BJ (cell line): ENCODE results near the gene ESYT3. TPM values are rescaled to one million over a fixed set of nuclear protein-coding genes. Genes with fewer than 3 reads are reported as not detected.
"Not testable (repeated sequence)": the region's sequence is repeated elsewhere in the genome, so short reads cannot be mapped to it uniquely, and the experiment has no call there.

Source experiments
- CTCF ChIA-PET: fragments of 350-600 bp; formaldehyde crosslinking; extraction: SDS; loops from one replicate; lab custom pipeline; 2021; ENCODE audit warnings: antibody characterized with exemption, inconsistent platforms; lab: Yijun Ruan, JAX
- POLR2A ChIA-PET: fragments of 300-600 bp; sonication (Branson Sonifier 250); formaldehyde crosslinking; extraction: SDS; loops from one replicate; lab custom pipeline; 2021; ENCODE audit warnings: antibody characterized with exemption; lab: Charles Lee
- DNase-seq: peaks from one replicate; pipeline ENCODE4 v3.0.0-alpha.2; 2011; ENCODE audit warnings: low read depth
- H3K27me3 ChIP-seq: 2 replicates; pipeline ENCODE4 v1.6.0; 2011; ENCODE audit warnings: low read length; ENCODE audit not compliant: control insufficient read depth, insufficient read depth
- H3K36me3 ChIP-seq: 2 replicates; pipeline ENCODE4 v1.5.1; 2011; ENCODE audit warnings: low read length; ENCODE audit not compliant: control insufficient read depth, insufficient read depth
- H3K4me3 ChIP-seq: 2 replicates; pipeline ENCODE4 v1.5.1; 2011; ENCODE audit warnings: low read depth, mild to moderate bottlenecking, control low read depth, low read length
- polyA plus RNA-seq: library from polyadenylated mRNA; depleted of rRNA; stranded (reverse); fragments of >200 nt; gene quantifications from 2 replicates; pipeline ENCODE4 v1.2.3, GENCODE V29; 2011
- TF ChIP-seq, protein P1 (sequence below): IDR thresholded peaks from 2 replicates; pipeline ENCODE4 v1.5.1; 2011; ENCODE audit warnings: low read depth, mild to moderate bottlenecking, control low read depth, inconsistent platforms, low read length, moderate library complexity; ENCODE audit not compliant: insufficient read depth

The ESYT3 gene
- polyA plus RNA-seq, 1 experiment = 0.09 TPM

DNA sequence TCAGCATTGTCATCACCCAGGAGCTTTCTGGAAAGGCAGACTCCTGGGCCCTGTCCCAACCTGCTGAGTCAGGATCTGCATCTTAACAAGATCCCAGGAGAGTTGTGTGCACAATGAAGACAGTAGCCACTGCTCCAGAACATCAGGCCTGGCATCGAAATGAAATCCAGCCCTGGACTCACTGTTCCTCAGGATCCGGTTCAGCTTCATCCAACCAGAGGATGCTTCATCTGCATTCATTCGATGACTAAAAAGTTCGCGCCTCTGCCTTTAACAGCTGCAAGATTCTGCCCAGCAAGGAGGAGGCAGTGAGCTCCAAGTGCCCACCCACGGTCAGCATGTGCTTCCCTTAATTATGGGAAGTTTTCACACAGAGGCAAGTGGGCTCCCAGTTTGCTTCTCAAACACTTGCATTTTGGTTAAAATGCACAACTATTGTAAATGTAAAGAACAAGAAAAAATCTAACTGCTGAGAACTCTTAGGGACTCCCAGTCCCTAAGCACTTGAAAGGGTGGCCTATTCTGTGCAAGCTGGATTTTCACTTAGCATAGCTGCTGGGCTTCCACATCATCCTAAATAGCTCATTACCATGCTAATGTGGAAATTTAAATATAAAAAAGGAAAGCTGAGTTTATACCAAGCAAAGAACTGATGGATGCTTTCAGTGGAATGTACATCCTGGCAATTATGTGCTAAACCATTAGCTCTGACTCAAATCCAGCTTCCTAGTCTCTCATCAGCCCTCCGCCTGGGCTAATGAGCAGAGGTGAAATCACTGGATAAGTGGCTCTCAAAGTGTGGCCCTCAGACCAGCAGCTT lies 25.5 kb upstream of the ESYT3 start:
- Histone ChIP-seq H3K27me3 (no peaks in the 10 kb centered on the region), H3K36me3 (peaks cover 5% of the 10 kb centered on the region; the same call in 1 of the 2 replicates), H3K4me3 (no peak overlapping the region)
- TF ChIP-seq, protein P1, sequence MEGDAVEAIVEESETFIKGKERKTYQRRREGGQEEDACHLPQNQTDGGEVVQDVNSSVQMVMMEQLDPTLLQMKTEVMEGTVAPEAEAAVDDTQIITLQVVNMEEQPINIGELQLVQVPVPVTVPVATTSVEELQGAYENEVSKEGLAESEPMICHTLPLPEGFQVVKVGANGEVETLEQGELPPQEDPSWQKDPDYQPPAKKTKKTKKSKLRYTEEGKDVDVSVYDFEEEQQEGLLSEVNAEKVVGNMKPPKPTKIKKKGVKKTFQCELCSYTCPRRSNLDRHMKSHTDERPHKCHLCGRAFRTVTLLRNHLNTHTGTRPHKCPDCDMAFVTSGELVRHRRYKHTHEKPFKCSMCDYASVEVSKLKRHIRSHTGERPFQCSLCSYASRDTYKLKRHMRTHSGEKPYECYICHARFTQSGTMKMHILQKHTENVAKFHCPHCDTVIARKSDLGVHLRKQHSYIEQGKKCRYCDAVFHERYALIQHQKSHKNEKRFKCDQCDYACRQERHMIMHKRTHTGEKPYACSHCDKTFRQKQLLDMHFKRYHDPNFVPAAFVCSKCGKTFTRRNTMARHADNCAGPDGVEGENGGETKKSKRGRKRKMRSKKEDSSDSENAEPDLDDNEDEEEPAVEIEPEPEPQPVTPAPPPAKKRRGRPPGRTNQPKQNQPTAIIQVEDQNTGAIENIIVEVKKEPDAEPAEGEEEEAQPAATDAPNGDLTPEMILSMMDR = no peak
- POLR2A ChIA-PET = no interaction called here
- CTCF ChIA-PET = interaction anchor here (0.7 to 4.7 kb wide), 8 partner anchors 9 to 506 kb away, joined by 3 to 27 read pairs (median 5); no protein-coding TSS in a partner anchor
- DNase-seq = no peak

DNA sequence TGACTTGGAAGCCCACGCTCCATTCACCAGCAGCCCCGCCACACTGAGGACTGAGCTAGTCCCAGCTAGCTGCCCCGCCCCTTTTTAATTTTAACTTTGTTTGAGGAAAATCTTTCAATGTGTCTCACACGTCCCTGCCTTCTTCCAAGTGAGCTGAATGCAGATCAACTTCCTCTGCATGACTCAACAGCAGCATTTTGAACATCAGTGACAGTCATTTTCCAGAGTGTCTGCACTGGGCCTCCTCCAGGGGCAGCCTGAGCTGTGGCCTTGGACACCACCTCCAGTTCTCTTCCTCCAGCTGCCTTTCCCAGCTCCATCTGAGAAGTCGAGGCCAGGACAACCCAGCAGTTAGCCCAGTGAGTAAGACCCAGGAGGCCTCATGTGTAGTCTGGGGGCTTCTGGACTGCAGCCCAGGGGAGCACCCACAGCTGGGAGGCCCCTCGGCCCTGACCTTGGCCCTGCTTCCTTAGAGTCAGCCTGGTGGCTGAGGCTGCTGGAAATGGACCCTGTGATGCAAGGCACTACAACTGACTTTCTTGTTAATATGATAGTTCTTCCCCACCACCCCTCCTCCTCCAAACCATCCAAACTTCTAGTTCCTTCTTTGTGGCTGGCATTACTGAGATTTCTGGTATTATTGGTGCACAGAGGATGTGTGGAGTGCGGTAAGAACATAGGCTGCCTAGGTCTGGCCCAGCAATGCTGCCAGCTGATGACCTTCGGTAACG lies 21.4 kb upstream of the ESYT3 start:
- Histone ChIP-seq H3K27me3 (no peaks in the 10 kb centered on the region), H3K36me3 (no peaks in the 10 kb centered on the region), H3K4me3 (no peak overlapping the region)
- ChIA-PET CTCF (interaction anchor here (0.9 to 3.4 kb wide), 9 partner anchors 10 to 510 kb away, joined by 3 to 10 read pairs (median 4); no protein-coding TSS in a partner anchor), POLR2A (no interaction called here)
- TF ChIP-seq, protein P1 = no peak
- DNase-seq = no peak

DNA sequence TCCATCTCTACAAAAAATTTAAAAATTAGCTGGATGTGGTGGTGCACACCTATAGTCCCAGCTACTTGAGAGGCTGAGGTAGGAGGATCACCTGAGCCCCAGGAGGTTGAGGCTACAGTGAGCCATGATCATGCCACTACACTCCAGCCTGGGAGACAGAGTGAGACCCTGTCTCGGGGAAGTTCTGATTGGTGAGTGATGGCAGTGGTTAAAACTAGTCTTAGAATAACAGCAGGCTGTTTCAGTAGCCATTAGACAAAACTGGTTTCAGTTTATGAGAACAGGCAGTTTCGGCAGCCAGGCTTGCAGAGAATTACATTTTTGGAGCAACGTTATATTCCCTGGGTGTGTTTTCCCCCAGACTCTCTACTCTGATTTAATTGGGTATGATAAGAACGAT lies 18.2 kb upstream of the ESYT3 start:
- POLR2A ChIA-PET = not testable (repeated sequence)

DNA sequence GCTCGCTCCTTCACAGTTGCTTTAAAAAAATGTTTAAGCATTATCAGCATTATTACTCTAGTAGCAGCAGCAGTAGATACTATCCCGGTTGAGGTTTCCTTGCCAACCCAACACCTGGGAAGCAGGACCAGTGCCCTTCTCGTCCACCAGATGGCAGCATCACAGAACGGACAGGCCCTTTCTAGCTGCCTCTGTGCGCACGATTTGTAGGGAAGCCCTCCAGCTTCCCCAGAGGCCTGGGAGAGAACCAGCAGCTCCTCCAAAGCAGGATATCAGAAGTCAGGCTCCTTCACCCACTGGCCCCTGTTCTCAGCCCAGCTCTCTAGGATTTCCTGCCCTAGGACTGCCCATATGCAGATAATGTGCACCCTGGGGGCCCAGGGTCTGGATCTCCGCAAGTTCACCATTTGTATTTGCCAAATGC lies 16.8 kb upstream of the ESYT3 start:
- no peak for DNase-seq
- POLR2A ChIA-PET = no interaction called here
- no peak overlapping the region for H3K4me3 ChIP-seq
- no peaks in the 10 kb centered on the region for H3K27me3 ChIP-seq
- TF ChIP-seq, protein P1 = peak; percentile 98
- CTCF ChIA-PET = interaction anchor here (0.6 to 6.9 kb wide), 36 partner anchors 9 to 517 kb away, joined by 3 to 78 read pairs (median 5); partner anchors contain the start of genes CEP70 and ESYT3
- no peaks in the 10 kb centered on the region for H3K36me3 ChIP-seq

More for the DNA sequence above, 18.2 kb upstream of the ESYT3 start:
- H3K27me3 ChIP-seq, DNase-seq, H3K36me3 ChIP-seq, H3K4me3 ChIP-seq: not testable (repeated sequence)
- CTCF ChIA-PET = interaction anchor here (1.0 to 6.9 kb wide), 10 partner anchors 9 to 507 kb away, joined by 3 to 78 read pairs (median 15); no protein-coding TSS in a partner anchor

DNA sequence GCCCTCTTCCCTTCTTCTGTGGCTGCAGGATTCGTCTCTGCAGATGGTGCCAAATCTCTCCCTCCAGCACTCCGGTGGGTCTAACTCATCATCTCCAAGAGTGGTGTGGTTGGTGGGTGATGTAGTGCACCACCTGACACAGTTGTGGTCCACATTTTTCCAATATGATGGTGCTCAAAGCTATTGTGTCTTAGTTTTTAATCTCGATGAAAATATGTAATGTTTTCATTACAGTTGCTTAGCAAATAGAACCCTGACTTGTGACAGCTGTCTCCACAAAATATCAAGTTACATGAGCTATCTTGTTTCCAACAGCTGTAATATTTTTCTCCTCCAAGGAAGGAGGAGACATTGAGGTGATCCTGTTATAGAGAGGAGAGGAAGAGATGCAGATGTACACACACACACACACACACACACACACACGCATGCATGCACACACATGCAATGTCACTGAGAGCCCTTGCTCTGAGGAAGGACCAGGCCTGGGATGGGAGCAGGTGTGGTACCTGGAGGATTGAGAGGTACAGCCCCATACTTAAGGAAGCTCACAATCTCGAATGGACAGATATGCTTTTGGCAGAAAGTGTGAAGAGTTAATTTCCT lies 15.7 kb upstream of the ESYT3 start:
- no peak overlapping the region for H3K4me3 ChIP-seq
- ChIA-PET POLR2A (no interaction called here), CTCF (interaction anchor here (0.7 to 6.9 kb wide), 17 partner anchors 11 to 511 kb away, joined by 3 to 78 read pairs (median 5); partner anchors contain the start of gene ESYT3)
- TF ChIP-seq, protein P1 = no peak
- no peak for DNase-seq
- H3K36me3 ChIP-seq = no peaks in the 10 kb centered on the region
- H3K27me3 ChIP-seq = no peaks in the 10 kb centered on the region
